Measurements from ENCODE around the gene PTPRD. TPM values are rescaled to one million over a fixed set of nuclear protein-coding genes. Genes with fewer than 3 reads are reported as not detected.

PTPRD gene
- total RNA-seq, 1 donor from 2014 or later: 197 TPM

DNA sequence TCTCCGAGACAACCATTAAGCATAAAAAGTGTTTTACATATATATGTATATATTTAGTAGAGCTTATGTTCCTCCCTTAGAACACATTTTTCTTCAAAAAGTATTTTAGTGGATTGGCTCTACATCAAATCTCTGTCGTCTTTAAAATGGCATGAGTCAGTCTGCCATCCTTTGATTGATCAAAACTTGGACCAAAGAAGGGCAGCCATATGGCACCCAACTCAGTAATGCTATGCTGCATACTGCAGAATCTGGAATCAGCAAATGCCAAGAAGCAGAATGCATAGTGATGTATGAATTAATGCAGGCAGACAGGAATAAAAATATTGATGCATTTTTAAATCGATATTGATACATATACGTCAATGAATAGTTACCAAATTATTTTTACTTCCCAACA is 1074.4 kb downstream of the PTPRD start:
- H3K9me3 Mint-ChIP-seq: peaks cover 6% of the 10 kb centered on the region
- H3K4me3 Mint-ChIP-seq: no peak overlapping the region
- no peak for DNase-seq (ENCODE audit: extremely low spot score, unreplicated experiment)
- no peaks in the 10 kb centered on the region for H3K4me1 Mint-ChIP-seq (ENCODE audit: unreplicated experiment)
- no peaks in the 10 kb centered on the region for H3K27me3 Mint-ChIP-seq
- no peaks in the 10 kb centered on the region for H3K36me3 Mint-ChIP-seq
- TF ChIP-seq, protein P1, sequence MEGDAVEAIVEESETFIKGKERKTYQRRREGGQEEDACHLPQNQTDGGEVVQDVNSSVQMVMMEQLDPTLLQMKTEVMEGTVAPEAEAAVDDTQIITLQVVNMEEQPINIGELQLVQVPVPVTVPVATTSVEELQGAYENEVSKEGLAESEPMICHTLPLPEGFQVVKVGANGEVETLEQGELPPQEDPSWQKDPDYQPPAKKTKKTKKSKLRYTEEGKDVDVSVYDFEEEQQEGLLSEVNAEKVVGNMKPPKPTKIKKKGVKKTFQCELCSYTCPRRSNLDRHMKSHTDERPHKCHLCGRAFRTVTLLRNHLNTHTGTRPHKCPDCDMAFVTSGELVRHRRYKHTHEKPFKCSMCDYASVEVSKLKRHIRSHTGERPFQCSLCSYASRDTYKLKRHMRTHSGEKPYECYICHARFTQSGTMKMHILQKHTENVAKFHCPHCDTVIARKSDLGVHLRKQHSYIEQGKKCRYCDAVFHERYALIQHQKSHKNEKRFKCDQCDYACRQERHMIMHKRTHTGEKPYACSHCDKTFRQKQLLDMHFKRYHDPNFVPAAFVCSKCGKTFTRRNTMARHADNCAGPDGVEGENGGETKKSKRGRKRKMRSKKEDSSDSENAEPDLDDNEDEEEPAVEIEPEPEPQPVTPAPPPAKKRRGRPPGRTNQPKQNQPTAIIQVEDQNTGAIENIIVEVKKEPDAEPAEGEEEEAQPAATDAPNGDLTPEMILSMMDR (conservative IDR thresholded peaks at IDR 0.05): no peak
- H3K27ac Mint-ChIP-seq: no peak overlapping the region

DNA sequence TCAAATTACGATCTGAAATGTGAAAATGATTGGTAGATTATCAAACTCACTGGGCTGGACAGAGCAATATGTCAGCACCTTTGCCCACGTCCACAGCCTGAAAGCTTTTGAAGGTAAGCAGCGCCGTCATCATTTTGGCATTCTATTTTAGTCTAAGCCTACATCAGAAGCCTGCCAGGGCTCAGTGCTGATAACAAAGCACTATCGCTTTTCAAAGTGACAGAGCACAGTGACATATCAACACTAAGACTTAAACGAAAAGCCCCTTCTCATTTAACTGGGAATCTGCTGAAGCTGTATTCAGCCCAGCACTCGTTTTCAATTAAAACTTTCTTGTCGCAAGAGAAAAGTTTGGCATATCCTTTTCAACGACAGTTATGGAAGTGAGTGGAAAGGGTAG is 1076.3 kb downstream of the PTPRD start:
- no peak for DNase-seq (ENCODE audit: extremely low spot score, unreplicated experiment)
- TF ChIP-seq, protein P1 (conservative IDR thresholded peaks at IDR 0.05): no peak

DNA sequence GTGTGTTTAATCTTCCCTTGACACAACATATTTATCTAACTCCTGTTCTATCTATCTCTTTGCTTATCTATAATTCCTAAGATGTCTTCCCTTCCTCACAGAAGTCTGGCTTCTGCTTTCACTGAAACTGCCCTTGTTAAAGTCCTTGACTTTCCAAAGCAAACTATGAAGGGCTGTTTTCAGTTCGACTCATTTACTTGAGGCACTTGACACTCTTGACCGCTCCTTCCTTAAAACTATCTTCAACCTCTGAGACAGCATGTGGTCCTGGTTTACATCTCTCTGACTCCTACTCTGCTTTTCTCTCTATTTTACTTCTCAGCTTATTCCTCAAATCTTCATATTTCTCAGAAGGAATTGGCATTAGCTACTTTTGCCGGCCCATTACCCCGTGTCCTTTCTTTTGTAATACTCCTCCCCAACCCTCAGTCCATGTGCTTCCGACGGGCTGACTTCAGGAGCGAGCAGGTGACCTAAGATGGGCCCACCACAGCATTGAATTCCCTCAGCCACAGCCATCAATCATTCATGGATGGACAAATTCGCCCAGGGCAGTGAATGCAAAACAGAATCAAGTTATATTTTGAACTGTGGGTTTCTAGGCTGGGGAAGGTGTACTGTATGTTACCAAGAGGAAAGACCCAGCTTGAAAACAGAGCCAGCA is 1089.2 kb downstream of the PTPRD start:
- no peak for DNase-seq (ENCODE audit: extremely low spot score, unreplicated experiment)
- no peaks in the 10 kb centered on the region for H3K36me3 Mint-ChIP-seq
- H3K27ac Mint-ChIP-seq: peak overlapping the region; percentile 2
- H3K9me3 Mint-ChIP-seq: no peaks in the 10 kb centered on the region
- H3K27me3 Mint-ChIP-seq: no peaks in the 10 kb centered on the region
- peaks cover 16% of the 10 kb centered on the region for H3K4me1 Mint-ChIP-seq (ENCODE audit: unreplicated experiment)
- H3K4me3 Mint-ChIP-seq: peak overlapping the region; percentile 27
- TF ChIP-seq, protein P1 (conservative IDR thresholded peaks at IDR 0.05): no peak

More for the DNA sequence above, 1076.3 kb downstream of the PTPRD start:
- Mint-ChIP-seq H3K36me3 (no peaks in the 10 kb centered on the region), H3K4me3 (no peak overlapping the region), H3K4me1 (ENCODE audit: unreplicated experiment) (no peaks in the 10 kb centered on the region), H3K27me3 (no peaks in the 10 kb centered on the region), H3K9me3 (peaks cover 2% of the 10 kb centered on the region), H3K27ac (no peak overlapping the region)

DNA sequence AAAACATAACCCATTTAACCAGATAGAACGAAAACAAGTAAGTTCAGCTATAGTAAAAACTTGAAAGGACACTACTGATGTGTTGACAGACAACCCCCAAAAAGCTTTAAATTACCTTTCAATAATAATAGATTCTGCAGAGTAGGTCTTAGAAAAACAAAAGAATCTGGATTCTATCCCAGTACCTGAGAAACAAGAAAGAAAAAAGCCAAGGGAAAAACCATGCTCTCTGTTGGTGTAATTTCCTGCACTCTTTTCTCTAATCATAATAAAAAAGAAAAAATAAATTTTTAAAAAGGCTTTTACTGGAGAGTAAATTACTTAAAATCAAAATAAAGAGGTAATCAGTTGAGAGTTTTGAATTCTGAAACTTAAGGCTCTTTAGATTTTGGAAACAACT is 1090.4 kb downstream of the PTPRD start:
- TF ChIP-seq, protein P1 (conservative IDR thresholded peaks at IDR 0.05): no peak
- Mint-ChIP-seq H3K4me3 (no peak overlapping the region), H3K27me3 (no peaks in the 10 kb centered on the region), H3K4me1 (ENCODE audit: unreplicated experiment) (peaks cover 16% of the 10 kb centered on the region), H3K36me3 (no peaks in the 10 kb centered on the region), H3K9me3 (no peaks in the 10 kb centered on the region), H3K27ac (no peak overlapping the region)
- no peak for DNase-seq (ENCODE audit: extremely low spot score, unreplicated experiment)

DNA sequence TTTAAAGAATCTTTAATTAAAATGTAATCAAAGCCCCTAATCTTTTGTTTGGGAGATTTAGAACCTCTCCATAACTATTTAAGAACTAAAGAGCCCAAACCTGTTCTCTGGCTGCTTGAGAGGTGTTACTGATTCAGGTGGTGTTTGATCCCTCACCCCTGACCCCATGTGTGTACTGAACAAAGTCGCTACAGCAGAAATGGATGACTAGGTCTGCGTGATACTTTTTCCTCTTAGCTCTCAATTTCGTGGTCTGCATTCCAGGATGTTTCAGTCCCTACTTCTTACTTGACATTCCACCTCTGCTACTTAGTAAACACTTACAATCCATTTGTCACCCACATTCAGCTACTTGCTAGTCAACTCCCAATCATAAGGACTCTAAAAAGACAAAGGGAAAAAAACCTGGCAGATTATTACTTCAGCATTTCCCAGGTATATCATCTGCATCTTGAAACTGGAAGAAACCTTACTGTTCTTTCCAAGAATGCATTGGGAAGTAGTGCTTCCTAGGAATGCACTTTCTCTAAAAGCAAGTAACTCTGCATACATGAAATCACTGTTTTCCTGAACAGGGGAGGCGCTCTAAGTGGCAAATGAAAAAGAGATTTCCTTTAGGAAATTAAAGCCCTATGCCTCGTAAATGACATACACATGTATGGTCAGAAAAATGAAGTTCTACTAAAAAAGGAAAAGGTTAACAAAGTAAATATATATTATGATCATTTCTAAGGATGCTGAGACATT is 1091.6 kb downstream of the PTPRD start:
- peaks cover 16% of the 10 kb centered on the region for H3K4me1 Mint-ChIP-seq (ENCODE audit: unreplicated experiment)
- H3K4me3 Mint-ChIP-seq: no peak overlapping the region
- no peaks in the 10 kb centered on the region for H3K27me3 Mint-ChIP-seq
- TF ChIP-seq, protein P1 (conservative IDR thresholded peaks at IDR 0.05): no peak
- no peak overlapping the region for H3K27ac Mint-ChIP-seq
- H3K9me3 Mint-ChIP-seq: no peaks in the 10 kb centered on the region
- no peak for DNase-seq (ENCODE audit: extremely low spot score, unreplicated experiment)
- no peaks in the 10 kb centered on the region for H3K36me3 Mint-ChIP-seq
